HepG2 (cell line): ENCODE data around the gene ANKRD11. TPM values are rescaled to one million over a fixed set of nuclear protein-coding genes. Genes with fewer than 3 reads are reported as not detected.
A peak's percentile ranks its signal among the peaks of the same experiment; 100 is the strongest.

Experiments
- ATAC-seq: fragments of 200-7000 bp; cut with Tn5 transposase; 3 replicates; pipeline ENCODE4 v1.9.1; 2020; ENCODE audit warnings: mild to moderate bottlenecking, moderate library complexity
- BruUV-seq: library from RNA; stranded (reverse); fragments of 400-500 nt; replicated peaks from 2 replicates; lab custom pipeline; 2021; lab: Mats Ljungman, UMichigan
- CTCF ChIA-PET: fragments of 300-600 bp; formaldehyde crosslinking; extraction: SDS; loops from one replicate; lab custom pipeline; 2021; ENCODE audit warnings: low total read pairs, inconsistent platforms, low intra/inter-chr PET ratio; lab: Yijun Ruan, JAX
- POLR2A ChIA-PET: fragments of 350-600 bp; sonication (Branson Sonifier 250); formaldehyde crosslinking; loops from one replicate; lab custom pipeline; 2020; ENCODE audit warnings: antibody characterized with exemption, inconsistent platforms; lab: Yijun Ruan, JAX
- DNase-seq: peaks from one replicate; pipeline ENCODE4 v3.0.0-alpha.2; 2015; ENCODE audit warnings: low spot score
- FAIRE-seq: peaks from 3 replicates; lab custom pipeline; 2011; peaks lifted over from hg19 to GRCh38; lab: Jason Lieb, UNC
- H2AFZ ChIP-seq: one replicate; pipeline ENCODE4 v1.6.1; 2011; ENCODE audit warnings: low read length, inconsistent platforms
- H3K27ac ChIP-seq: fragments of 300-600 bp; 3 replicates; pipeline ENCODE4 v1.8.0; 2011; ENCODE audit warnings: mixed run types, mild to moderate bottlenecking, mixed read lengths, low read length, inconsistent platforms; ENCODE audit not compliant: insufficient read depth; ENCODE audit errors: extremely low read length
- H3K27me3 ChIP-seq, 2 experiments: fragments of 200-600 bp in 1 of 2; 2 replicates in 1 of 2; 3 replicates in 1 of 2; pipeline versions ENCODE4 v1.6.0 to v1.8.0; 2011; ENCODE audit warnings: low read length in 2 of 2, mild to moderate bottlenecking in 2 of 2, moderate library complexity in 2 of 2, inconsistent platforms in 1 of 2; ENCODE audit not compliant: insufficient read depth in 2 of 2, control insufficient read depth in 1 of 2
- H3K36me3 ChIP-seq, 2 experiments: fragments of 200-600 bp in 1 of 2; replicated peaks in 1 of 2; 2 replicates in 1 of 2; 3 replicates in 1 of 2; pipeline versions ENCODE4 v1.5.1 to v1.8.0; 2011; ENCODE audit warnings: low read length in 2 of 2, inconsistent platforms in 1 of 2; ENCODE audit not compliant: insufficient read depth in 2 of 2, control insufficient read depth in 1 of 2
- H3K4me1 ChIP-seq: 2 replicates; pipeline ENCODE4 v1.5.1; 2012; ENCODE audit warnings: low read length, inconsistent platforms; ENCODE audit not compliant: insufficient read depth
- H3K4me2 ChIP-seq: 2 replicates; pipeline ENCODE4 v1.6.0; 2011; ENCODE audit warnings: low read depth, low read length, inconsistent platforms
- H3K4me3 ChIP-seq, 3 experiments: fragments of 200-600 bp in 1 of 3; sonication (generic), shearing (Covaris generic) in 1 of 3; replicated peaks in 1 of 3; 2 replicates each; pipeline ENCODE4 v1.5.1; 2011 to 2016; ENCODE audit warnings: low read length in 3 of 3, inconsistent platforms in 2 of 3, low read depth in 2 of 3, mild to moderate bottlenecking in 2 of 3, control low read depth in 1 of 3, mixed read lengths in 1 of 3; ENCODE audit not compliant: insufficient read depth in 1 of 3
- H3K79me2 ChIP-seq: one replicate; pipeline ENCODE4 v1.6.1; 2011; ENCODE audit warnings: low read length, inconsistent platforms; ENCODE audit not compliant: insufficient read depth
- H3K9ac ChIP-seq: 2 replicates; pipeline ENCODE4 v1.6.0; 2011; ENCODE audit warnings: mild to moderate bottlenecking, low read depth, low read length, inconsistent platforms; ENCODE audit not compliant: insufficient read depth
- H3K9me3 ChIP-seq: 2 replicates; pipeline ENCODE4 v1.5.1; 2012; ENCODE audit warnings: mild to moderate bottlenecking, low read length
- H4K20me1 ChIP-seq: 2 replicates; pipeline ENCODE4 v1.6.0; 2011; ENCODE audit warnings: inconsistent platforms, mild to moderate bottlenecking, low read length, moderate library complexity; ENCODE audit not compliant: insufficient read depth
- ADNP ChIP-seq: sonication (generic); formaldehyde crosslinking; IDR thresholded peaks from 2 replicates; pipeline ENCODE4 v1.4.0; 2020; ENCODE audit warnings: missing genetic modification reagents
- IRX3 ChIP-seq: sonication (generic); formaldehyde crosslinking; IDR thresholded peaks from 2 replicates; pipeline ENCODE4 v1.8.1; 2023; ENCODE audit warnings: mild to moderate bottlenecking, low read depth, missing genetic modification reagents, borderline replicate concordance
- KLF6 ChIP-seq: IDR thresholded peaks from 2 replicates; pipeline ENCODE4 v1.8.0; 2016; ENCODE audit warnings: missing biosample characterization, missing genetic modification reagents
- NCOA2 ChIP-seq: sonication (generic); formaldehyde crosslinking; IDR thresholded peaks from 2 replicates; pipeline ENCODE4 v1.8.0; 2022; ENCODE audit warnings: inconsistent platforms
- NFE2L1 ChIP-seq: sonication (generic); formaldehyde crosslinking; IDR thresholded peaks from 2 replicates; pipeline ENCODE4 v1.4.0; 2020; ENCODE audit warnings: missing genetic modification reagents, mild to moderate bottlenecking, borderline replicate concordance
- PAWR ChIP-seq: sonication (generic); formaldehyde crosslinking; IDR thresholded peaks from 2 replicates; pipeline ENCODE4 v1.4.0; 2020; ENCODE audit warnings: missing genetic modification reagents, mild to moderate bottlenecking, borderline replicate concordance
- SIN3B ChIP-seq: fragments of 150-350 bp; IDR thresholded peaks from 2 replicates; pipeline ENCODE4 v1.6.1; 2014; ENCODE audit warnings: low read length
- SMYD3 ChIP-seq: sonication (generic); formaldehyde crosslinking; IDR thresholded peaks from 2 replicates; pipeline ENCODE4 v1.8.1; 2023; ENCODE audit warnings: mild to moderate bottlenecking, missing genetic modification reagents
- U2AF1 ChIP-seq: fragments of 200-400 bp; formaldehyde crosslinking; optimal IDR thresholded peaks from 2 replicates; pipeline ENCODE3; 2017; ENCODE audit warnings: mild to moderate bottlenecking, low read depth, low read length
- ZFY ChIP-seq: sonication (generic); formaldehyde crosslinking; IDR thresholded peaks from 2 replicates; pipeline ENCODE4 v1.4.0; 2020; ENCODE audit warnings: missing genetic modification reagents
- ZNF264 ChIP-seq: sonication (generic); formaldehyde crosslinking; IDR thresholded peaks from 2 replicates; pipeline ENCODE4 v1.4.0; 2020; ENCODE audit warnings: missing genetic modification reagents
- ZNF33B ChIP-seq: sonication (generic); formaldehyde crosslinking; IDR thresholded peaks from 2 replicates; pipeline ENCODE4 v1.5.1; 2020; ENCODE audit warnings: mild to moderate bottlenecking, missing genetic modification reagents
- ZNF589 ChIP-seq: sonication (generic); formaldehyde crosslinking; conservative IDR thresholded peaks from 2 replicates; pipeline ENCODE4 v1.8.0; 2022; ENCODE audit warnings: mild to moderate bottlenecking, moderate library complexity, missing genetic modification reagents
- WGBS: methylation state at CpG from one replicate; pipeline ENCODE4 v1.1.6; 2017; ENCODE audit warnings: low lambda C conversion rate; 5-methylcytosine and 5-hydroxymethylcytosine counted together
- in situ Hi-C: cut with HindIII; loops from 2 replicates; pipeline ENCODE4 v1.10.0; 2017; ENCODE audit warnings: low pct_unique_long_range_greater_than_20kb; ENCODE audit not compliant: extremely low pct_ligation_motif_present
- intact Hi-C: fragments of 100-400 bp; cut with micrococcal nuclease; formaldehyde crosslinking; loops from one replicate; pipeline ENCODE4 v1.10.0; 2022; ENCODE audit not compliant: unreplicated experiment
- polyA plus RNA-seq, 8 experiments: library from polyadenylated mRNA; depleted of rRNA in 3 of 8; stranded (reverse) in 7 of 8; unstranded in 1 of 8; fragments of >200 nt; fragmentation: Illumina TruSeq in 4 of 8; extraction: Trizol in 4 of 8; gene quantifications; 2 replicates each; pipeline versions ENCODE4 v1.2.1 to v1.2.3, GENCODE V29; 2011 to 2016; ENCODE audit warnings: low read depth in 4 of 8, missing spikeins in 1 of 8, mixed read lengths in 1 of 8; ENCODE audit not compliant: insufficient read depth in 1 of 8
- total RNA-seq, 5 experiments: library from RNA; depleted of rRNA; stranded (reverse); fragments of >200 nt; fragmentation: Illumina TruSeq; extraction: Trizol; gene quantifications; 2 replicates each; pipeline ENCODE4 v1.2.3, GENCODE V29; 2016; ENCODE audit warnings: low read depth in 1 of 5
- TF ChIP-seq, protein P1 (sequence below): sonication (generic); formaldehyde crosslinking; IDR thresholded peaks from 2 replicates; pipeline ENCODE4 v1.5.1; 2020; ENCODE audit warnings: missing genetic modification reagents, mild to moderate bottlenecking, borderline replicate concordance
- TF ChIP-seq, protein P2 (sequence below): sonication (generic); formaldehyde crosslinking; IDR thresholded peaks from 2 replicates; pipeline ENCODE4 v1.5.0; 2020; ENCODE audit warnings: missing genetic modification reagents
- TF ChIP-seq, protein P3 (sequence below): sonication (generic); formaldehyde crosslinking; IDR thresholded peaks from 2 replicates; pipeline ENCODE4 v1.5.1; 2020; ENCODE audit warnings: mild to moderate bottlenecking, missing genetic modification reagents, borderline replicate concordance
- TF ChIP-seq, protein P4 (sequence below): sonication (generic); formaldehyde crosslinking; IDR thresholded peaks from 2 replicates; pipeline ENCODE4 v1.5.1; 2020; ENCODE audit warnings: mild to moderate bottlenecking, missing genetic modification reagents, moderate library complexity
- TF ChIP-seq, protein P5 (sequence below): IDR thresholded peaks from 2 replicates; pipeline ENCODE4 v1.6.1; 2016

Gene ANKRD11
- total and polyA plus RNA-seq, 2 of the 13 experiments (the other 11 are each of a cell fraction or from before 2014, with no cell fraction given): 21.4 to 38.4 TPM

DNA sequence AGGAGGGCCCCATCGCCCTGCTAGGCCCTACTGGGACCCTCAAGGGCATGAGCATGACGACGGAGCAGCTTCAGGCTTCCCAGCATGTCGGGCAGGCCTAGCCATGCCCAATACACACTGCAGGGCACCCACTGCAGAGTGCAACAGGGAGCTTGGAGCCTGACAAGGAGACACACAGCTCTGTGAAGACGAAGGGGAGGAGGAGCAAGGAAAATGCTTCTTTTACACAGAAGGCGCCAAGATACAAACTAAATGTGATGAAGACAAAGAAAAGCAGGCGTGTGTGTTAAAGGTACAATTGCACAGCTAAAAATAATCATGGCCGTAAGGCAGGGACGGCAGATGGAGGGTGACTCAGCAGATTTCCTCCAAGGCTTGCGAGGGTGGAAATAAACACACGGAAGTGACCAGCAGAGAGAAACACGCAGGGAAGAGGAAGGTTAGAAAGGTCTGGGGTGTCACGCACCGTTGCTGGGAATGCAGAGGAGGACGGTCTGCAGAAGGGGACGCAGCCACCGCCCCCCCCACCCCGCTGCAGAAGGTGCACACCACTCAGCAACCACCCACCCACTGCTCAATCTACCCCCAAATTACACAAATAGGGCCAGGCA lies 164.4 kb downstream of the ANKRD11 start:
- no peaks in the 10 kb centered on the region for H3K27me3 ChIP-seq
- H2AFZ ChIP-seq: no peak overlapping the region
- FAIRE-seq: peak; percentile 26
- peaks cover 92% of the 10 kb centered on the region for H3K79me2 ChIP-seq
- no peak overlapping the region for H3K4me2 ChIP-seq
- DNase-seq: no peak
- ChIA-PET POLR2A (no interaction called here), CTCF (no interaction called here)
- ATAC-seq: no peak
- peaks cover 8 to 32% of the 10 kb centered on the region in 2 experiments for H3K36me3 ChIP-seq
- H3K9me3 ChIP-seq: no peaks in the 10 kb centered on the region
- H3K4me1 ChIP-seq: peaks cover 89% of the 10 kb centered on the region
- no peak overlapping the region for H3K4me3 ChIP-seq
- H3K27ac ChIP-seq: peak overlapping the region; percentile 56
- BruUV-seq: no TSS peak
- intact Hi-C loops (no loop called here), in situ Hi-C loops (loop anchor here (10.0 kb wide), 1 partner anchor 61 kb away; no protein-coding TSS in a partner anchor)
- whole genome bisulfite sequencing: 87% methylated on average over 18 of the region's 18 CpGs
- H4K20me1 ChIP-seq: peaks cover 51% of the 10 kb centered on the region
- no peak overlapping the region for H3K9ac ChIP-seq
- TF ChIP-seq U2AF1: no peak
- TF ChIP-seq SMYD3 (CRISPR knock-in tag): no peak
- no peak for TF ChIP-seq ZNF264
- TF ChIP-seq, protein P1, sequence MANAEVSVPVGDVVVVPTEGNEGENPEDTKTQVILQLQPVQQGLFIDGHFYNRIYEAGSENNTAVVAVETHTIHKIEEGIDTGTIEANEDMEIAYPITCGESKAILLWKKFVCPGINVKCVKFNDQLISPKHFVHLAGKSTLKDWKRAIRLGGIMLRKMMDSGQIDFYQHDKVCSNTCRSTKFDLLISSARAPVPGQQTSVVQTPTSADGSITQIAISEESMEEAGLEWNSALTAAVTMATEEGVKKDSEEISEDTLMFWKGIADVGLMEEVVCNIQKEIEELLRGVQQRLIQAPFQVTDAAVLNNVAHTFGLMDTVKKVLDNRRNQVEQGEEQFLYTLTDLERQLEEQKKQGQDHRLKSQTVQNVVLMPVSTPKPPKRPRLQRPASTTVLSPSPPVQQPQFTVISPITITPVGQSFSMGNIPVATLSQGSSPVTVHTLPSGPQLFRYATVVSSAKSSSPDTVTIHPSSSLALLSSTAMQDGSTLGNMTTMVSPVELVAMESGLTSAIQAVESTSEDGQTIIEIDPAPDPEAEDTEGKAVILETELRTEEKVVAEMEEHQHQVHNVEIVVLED (CRISPR knock-in tag): no peak
- no peak for TF ChIP-seq ADNP (CRISPR knock-in tag)
- no peak for TF ChIP-seq PAWR (CRISPR knock-in tag)
- TF ChIP-seq, protein P2, sequence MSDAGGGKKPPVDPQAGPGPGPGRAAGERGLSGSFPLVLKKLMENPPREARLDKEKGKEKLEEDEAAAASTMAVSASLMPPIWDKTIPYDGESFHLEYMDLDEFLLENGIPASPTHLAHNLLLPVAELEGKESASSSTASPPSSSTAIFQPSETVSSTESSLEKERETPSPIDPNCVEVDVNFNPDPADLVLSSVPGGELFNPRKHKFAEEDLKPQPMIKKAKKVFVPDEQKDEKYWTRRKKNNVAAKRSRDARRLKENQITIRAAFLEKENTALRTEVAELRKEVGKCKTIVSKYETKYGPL (CRISPR knock-in tag): no peak
- TF ChIP-seq ZNF589 (CRISPR knock-in tag): no peak
- TF ChIP-seq, protein P3, sequence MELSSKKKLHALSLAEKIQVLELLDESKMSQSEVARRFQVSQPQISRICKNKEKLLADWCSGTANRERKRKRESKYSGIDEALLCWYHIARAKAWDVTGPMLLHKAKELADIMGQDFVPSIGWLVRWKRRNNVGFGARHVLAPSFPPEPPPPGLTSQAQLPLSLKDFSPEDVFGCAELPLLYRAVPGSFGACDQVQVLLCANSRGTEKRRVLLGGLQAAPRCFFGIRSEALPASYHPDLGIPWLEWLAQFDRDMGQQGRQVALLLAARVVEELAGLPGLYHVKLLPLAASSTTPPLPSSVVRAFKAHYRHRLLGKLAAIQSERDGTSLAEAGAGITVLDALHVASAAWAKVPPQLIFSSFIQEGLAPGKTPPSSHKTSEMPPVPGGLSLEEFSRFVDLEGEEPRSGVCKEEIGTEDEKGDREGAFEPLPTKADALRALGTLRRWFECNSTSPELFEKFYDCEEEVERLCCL: no peak
- TF ChIP-seq NFE2L1 (CRISPR knock-in tag): peak; percentile 39; the same call in 1 of the 2 replicates
- TF ChIP-seq, protein P4, sequence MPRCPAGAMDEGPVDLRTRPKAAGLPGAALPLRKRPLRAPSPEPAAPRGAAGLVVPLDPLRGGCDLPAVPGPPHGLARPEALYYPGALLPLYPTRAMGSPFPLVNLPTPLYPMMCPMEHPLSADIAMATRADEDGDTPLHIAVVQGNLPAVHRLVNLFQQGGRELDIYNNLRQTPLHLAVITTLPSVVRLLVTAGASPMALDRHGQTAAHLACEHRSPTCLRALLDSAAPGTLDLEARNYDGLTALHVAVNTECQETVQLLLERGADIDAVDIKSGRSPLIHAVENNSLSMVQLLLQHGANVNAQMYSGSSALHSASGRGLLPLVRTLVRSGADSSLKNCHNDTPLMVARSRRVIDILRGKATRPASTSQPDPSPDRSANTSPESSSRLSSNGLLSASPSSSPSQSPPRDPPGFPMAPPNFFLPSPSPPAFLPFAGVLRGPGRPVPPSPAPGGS: no peak
- TF ChIP-seq ZNF33B (CRISPR knock-in tag): no peak
- TF ChIP-seq NCOA2 (CRISPR knock-in tag): no peak
- TF ChIP-seq, protein P5, sequence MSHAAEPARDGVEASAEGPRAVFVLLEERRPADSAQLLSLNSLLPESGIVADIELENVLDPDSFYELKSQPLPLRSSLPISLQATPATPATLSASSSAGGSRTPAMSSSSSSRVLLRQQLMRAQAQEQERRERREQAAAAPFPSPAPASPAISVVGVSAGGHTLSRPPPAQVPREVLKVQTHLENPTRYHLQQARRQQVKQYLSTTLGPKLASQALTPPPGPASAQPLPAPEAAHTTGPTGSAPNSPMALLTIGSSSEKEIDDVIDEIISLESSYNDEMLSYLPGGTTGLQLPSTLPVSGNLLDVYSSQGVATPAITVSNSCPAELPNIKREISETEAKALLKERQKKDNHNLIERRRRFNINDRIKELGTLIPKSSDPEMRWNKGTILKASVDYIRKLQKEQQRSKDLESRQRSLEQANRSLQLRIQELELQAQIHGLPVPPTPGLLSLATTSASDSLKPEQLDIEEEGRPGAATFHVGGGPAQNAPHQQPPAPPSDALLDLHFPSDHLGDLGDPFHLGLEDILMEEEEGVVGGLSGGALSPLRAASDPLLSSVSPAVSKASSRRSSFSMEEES: no peak
- TF ChIP-seq ZFY: peak; percentile 25; the same call in 1 of the 2 replicates
- no peak for TF ChIP-seq IRX3
- no peak for TF ChIP-seq SIN3B
- no peak for TF ChIP-seq KLF6
